ENCODE data around the gene RAB35.

DNA sequence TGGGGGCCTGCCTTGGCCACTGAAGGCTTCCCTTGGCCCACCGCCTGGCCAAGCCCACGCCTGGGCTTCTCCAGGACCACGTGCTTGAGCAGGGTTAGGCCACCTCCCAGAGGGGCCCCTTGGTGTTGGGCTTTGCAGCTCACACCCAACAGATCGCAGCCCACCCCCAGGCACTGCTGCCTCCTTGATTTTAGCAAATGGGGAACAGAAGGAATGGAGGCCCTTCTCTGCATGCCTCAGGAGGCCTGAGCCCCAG, 23.3 kb downstream of the RAB35 start:
- TF ChIP-seq CTCF (IDR thresholded peaks at IDR 0.05 in 4 of 5, conservative IDR thresholded peaks at IDR 0.05 in 1 of 5) (no peak), POLR2A (IDR thresholded peaks at IDR 0.05) (no peak)

Measured in gastrocnemius medialis (tissue), 4 donors.